Endodermal cell (in vitro differentiated cells): Measurements from ENCODE around the gene BLOC1S2. TPM values are rescaled to one million over a fixed set of nuclear protein-coding genes. Genes with fewer than 3 reads are reported as not detected.
A peak's percentile ranks its signal among the peaks of the same experiment; 100 is the strongest.

Source experiments
- DNase-seq: peaks from one replicate; pipeline ENCODE4 v3.0.0-alpha.2; 2017
- H3K27ac ChIP-seq: 2 replicates; pipeline ENCODE4 v1.5.1; 2013; ENCODE audit warnings: mild to moderate bottlenecking, low read depth, low read length, moderate library complexity
- H3K27me3 ChIP-seq: 2 replicates; pipeline ENCODE4 v1.6.1; 2013; ENCODE audit warnings: mild to moderate bottlenecking, low read length, moderate library complexity; ENCODE audit not compliant: insufficient read depth, control insufficient read depth, poor library complexity, severe bottlenecking
- H3K36me3 ChIP-seq: 2 replicates; pipeline ENCODE4 v1.7.0; 2013; ENCODE audit warnings: mild to moderate bottlenecking, low read length, moderate library complexity; ENCODE audit not compliant: control insufficient read depth, insufficient read depth
- H3K4me1 ChIP-seq: one replicate; pipeline ENCODE4 v1.7.0; 2013; ENCODE audit warnings: low read length; ENCODE audit not compliant: control insufficient read depth, insufficient read depth
- H3K4me3 ChIP-seq: 2 replicates; pipeline ENCODE4 v1.5.1; 2013; ENCODE audit warnings: mild to moderate bottlenecking, low read length, moderate library complexity
- H3K9ac ChIP-seq: 2 replicates; pipeline ENCODE4 v1.6.1; 2013; ENCODE audit warnings: mild to moderate bottlenecking, low read length, moderate library complexity; ENCODE audit not compliant: poor library complexity, severe bottlenecking; ENCODE audit errors: extremely low read depth
- H3K9me3 ChIP-seq: 2 replicates; pipeline ENCODE4 v1.6.1; 2013; ENCODE audit warnings: mild to moderate bottlenecking, low read length, moderate library complexity; ENCODE audit not compliant: control insufficient read depth
- H3K27ac Mint-ChIP-seq: 2 replicates; pipeline ENCODE4 v1.8.0; 2020; ENCODE audit warnings: mixed read lengths
- H3K27me3 Mint-ChIP-seq: 2 replicates; pipeline ENCODE4 v1.8.0; 2021; ENCODE audit warnings: mild to moderate bottlenecking, mixed read lengths; ENCODE audit not compliant: insufficient read depth
- H3K36me3 Mint-ChIP-seq: 2 replicates; pipeline ENCODE4 v1.8.0; 2020; ENCODE audit warnings: low read depth, mixed read lengths
- H3K4me1 Mint-ChIP-seq: 2 replicates; pipeline ENCODE4 v1.8.0; 2020; ENCODE audit warnings: mixed read lengths
- H3K4me3 Mint-ChIP-seq: 2 replicates; pipeline ENCODE4 v1.8.0; 2020; ENCODE audit warnings: mild to moderate bottlenecking, moderate library complexity, mixed read lengths
- H3K9me3 Mint-ChIP-seq: 2 replicates; pipeline ENCODE4 v1.8.0; 2020; ENCODE audit warnings: mild to moderate bottlenecking, mixed read lengths
- WGBS, 2 experiments: methylation state at CpG; one replicate each; pipeline versions ENCODE4 v1.1.5 to v1.1.7; 2013; ENCODE audit warnings: missing lambda C conversion rate in 2 of 2, mixed read lengths in 1 of 2; ENCODE audit not compliant: insufficient coverage in 1 of 2, insufficient read length in 1 of 2; 5-methylcytosine and 5-hydroxymethylcytosine counted together
- long read RNA-seq, 4 experiments: library from polyadenylated mRNA in 2 of 4; library from RNA in 1 of 4; library from capped mRNA in 1 of 4; stranded (forward) in 3 of 4; unstranded in 1 of 4; transcript quantifications; one replicate each; pipeline ENCODE4 v2.0.0, GENCODE V29; 2020 to 2021; ENCODE audit warnings: inconsistent platforms in 1 of 4
- polyA plus RNA-seq, 2 experiments: library from polyadenylated mRNA; stranded (reverse); fragments of 50-300 nt; gene quantifications; one replicate each; pipeline ENCODE4 v1.2.3, GENCODE V29; 2013
- total RNA-seq, 2 donors: library from RNA; stranded (reverse); fragmentation: NEBNext Ultra II Directional in 1 of 2; extraction: Animal tissue kit (Norgen Biotek cat#: 25700) in 1 of 2; gene quantifications; 2 replicates in 1 of 2; 3 replicates in 1 of 2; pipeline ENCODE4 v1.2.1, GENCODE V29; 2021
- TF ChIP-seq, protein P1 (sequence below): fragments of 200-600 bp; sonication (generic); conservative IDR thresholded peaks from 2 replicates; pipeline ENCODE4 v1.5.0; 2021; ENCODE audit warnings: antibody characterized with exemption, mild to moderate bottlenecking

Gene BLOC1S2
- total RNA-seq = 10 to 100 TPM; 25.5 to 26.0 TPM
- polyA plus RNA-seq (2013, experiment 1 of 2) = 59.0 TPM
- polyA plus RNA-seq (2013, experiment 2 of 2) = 62.6 TPM
- long read RNA-seq, experiment 1, transcript BLOC1S2-202 (5 exons, 1,249 nt) = major isoform, 11 of 16 reads
- long read RNA-seq, experiment 1, partial matches to known transcripts = 1 of 16 reads
- long read RNA-seq, experiment 1, other reads (novel, unspliced or antisense) = 2 of 16 reads
- long read RNA-seq, experiment 2, transcript BLOC1S2-202 (5 exons, 1,249 nt) = major isoform, 32 of 38 reads
- long read RNA-seq, experiment 2, partial matches to known transcripts = 1 of 38 reads
- long read RNA-seq, experiment 2, other reads (novel, unspliced or antisense) = 5 of 38 reads
- long read RNA-seq, experiment 3, transcript BLOC1S2-202 (5 exons, 1,249 nt) = major isoform, 47 of 55 reads
- long read RNA-seq, experiment 3, partial matches to known transcripts = 0 of 55 reads
- long read RNA-seq, experiment 3, other reads (novel, unspliced or antisense) = 6 of 55 reads
- long read RNA-seq, experiment 4, transcript BLOC1S2-202 (5 exons, 1,249 nt) = major isoform, 125 of 145 reads
- long read RNA-seq, experiment 4, partial matches to known transcripts = 3 of 145 reads
- long read RNA-seq, experiment 4, other reads (novel, unspliced or antisense) = 13 of 145 reads

GRCh38 chr10:100286051-100287033 is at the start of gene BLOC1S2:
Gene BLOC1S2 (minus strand): TSS chr10:100286680. CDS start chr10:100286659, 21 bp downstream.
- H3K4me3 Mint-ChIP-seq = peak within 1 kb of the TSS; percentile 98
- Histone ChIP-seq H3K9ac (peak within 1 kb of the TSS; percentile 63), H3K27me3 (peaks cover 15% of the 10 kb centered on the region), H3K4me3 (peak within 1 kb of the TSS; percentile 93), H3K27ac (peak within 1 kb of the TSS; percentile 57), H3K4me1 (peaks cover 6% of the 10 kb centered on the region), H3K9me3 (no peaks in the 10 kb centered on the region), H3K36me3 (peaks cover 17% of the 10 kb centered on the region)
- WGBS, 2 experiments = 7 to 8% methylated on average over 34 to 63 of the region's 63 CpGs
- no peaks in the 10 kb centered on the region for H3K9me3 Mint-ChIP-seq
- H3K27me3 Mint-ChIP-seq = peaks cover 8% of the 10 kb centered on the region
- peak within 1 kb of the TSS; percentile 96 for H3K27ac Mint-ChIP-seq
- peak; percentile 95 for DNase-seq
- peaks cover 2% of the 10 kb centered on the region for H3K36me3 Mint-ChIP-seq
- H3K4me1 Mint-ChIP-seq = peaks cover 14% of the 10 kb centered on the region
- TF ChIP-seq, protein P1, sequence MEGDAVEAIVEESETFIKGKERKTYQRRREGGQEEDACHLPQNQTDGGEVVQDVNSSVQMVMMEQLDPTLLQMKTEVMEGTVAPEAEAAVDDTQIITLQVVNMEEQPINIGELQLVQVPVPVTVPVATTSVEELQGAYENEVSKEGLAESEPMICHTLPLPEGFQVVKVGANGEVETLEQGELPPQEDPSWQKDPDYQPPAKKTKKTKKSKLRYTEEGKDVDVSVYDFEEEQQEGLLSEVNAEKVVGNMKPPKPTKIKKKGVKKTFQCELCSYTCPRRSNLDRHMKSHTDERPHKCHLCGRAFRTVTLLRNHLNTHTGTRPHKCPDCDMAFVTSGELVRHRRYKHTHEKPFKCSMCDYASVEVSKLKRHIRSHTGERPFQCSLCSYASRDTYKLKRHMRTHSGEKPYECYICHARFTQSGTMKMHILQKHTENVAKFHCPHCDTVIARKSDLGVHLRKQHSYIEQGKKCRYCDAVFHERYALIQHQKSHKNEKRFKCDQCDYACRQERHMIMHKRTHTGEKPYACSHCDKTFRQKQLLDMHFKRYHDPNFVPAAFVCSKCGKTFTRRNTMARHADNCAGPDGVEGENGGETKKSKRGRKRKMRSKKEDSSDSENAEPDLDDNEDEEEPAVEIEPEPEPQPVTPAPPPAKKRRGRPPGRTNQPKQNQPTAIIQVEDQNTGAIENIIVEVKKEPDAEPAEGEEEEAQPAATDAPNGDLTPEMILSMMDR = no peak

GRCh38 chr10:100334762-100335161 is 48.3 kb upstream of the BLOC1S2 start:
- TF ChIP-seq, protein P1 = no peak
- H3K27ac Mint-ChIP-seq = no peak overlapping the region
- no peaks in the 10 kb centered on the region for H3K4me1 Mint-ChIP-seq
- Histone ChIP-seq H3K4me3 (no peak overlapping the region), H3K9me3 (no peaks in the 10 kb centered on the region), H3K4me1 (no peaks in the 10 kb centered on the region), H3K27ac (no peak overlapping the region), H3K27me3 (peaks cover 40% of the 10 kb centered on the region), H3K9ac (no peak overlapping the region), H3K36me3 (no peaks in the 10 kb centered on the region)
- no peak overlapping the region for H3K4me3 Mint-ChIP-seq
- WGBS, 2 experiments = 92 to 93% methylated on average over 6 to 9 of the region's 9 CpGs
- H3K36me3 Mint-ChIP-seq = no peaks in the 10 kb centered on the region
- peaks cover 31% of the 10 kb centered on the region for H3K27me3 Mint-ChIP-seq
- no peak for DNase-seq
- H3K9me3 Mint-ChIP-seq = no peaks in the 10 kb centered on the region
